HG03571 (cell line): Measurements from ENCODE around the gene RNF17.
"Not testable (repeated sequence)": the region's sequence is repeated elsewhere in the genome, so short reads cannot be mapped to it uniquely, and the experiment has no call there.

Experiments used
- ATAC-seq: cut with Tn5 transposase; IDR thresholded peaks from one replicate; pipeline ENCODE4 v1.9.1; 2021; ENCODE audit not compliant: unreplicated experiment

The RNF17 gene

DNA sequence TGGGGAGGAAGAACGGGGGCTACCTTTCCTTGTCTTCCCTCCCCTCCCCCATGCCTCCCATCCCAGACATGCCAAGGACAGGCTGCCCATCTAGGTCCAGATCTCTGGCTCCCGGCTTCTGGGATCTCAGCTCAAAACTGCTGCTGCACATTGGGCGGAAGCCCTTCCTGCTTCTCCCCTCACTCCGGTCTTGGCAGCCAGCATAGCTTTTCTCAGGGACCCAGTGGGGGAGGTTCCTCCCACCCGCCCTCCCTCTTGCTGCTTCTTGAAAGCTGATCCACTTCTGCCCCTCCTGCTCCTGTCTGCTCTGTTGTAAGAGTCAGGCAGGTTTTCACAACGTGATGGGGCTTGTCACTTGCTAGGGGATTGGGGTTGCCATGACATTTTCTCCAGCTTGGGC is 21.7 kb upstream of the RNF17 start:
- ATAC-seq = no peak

DNA sequence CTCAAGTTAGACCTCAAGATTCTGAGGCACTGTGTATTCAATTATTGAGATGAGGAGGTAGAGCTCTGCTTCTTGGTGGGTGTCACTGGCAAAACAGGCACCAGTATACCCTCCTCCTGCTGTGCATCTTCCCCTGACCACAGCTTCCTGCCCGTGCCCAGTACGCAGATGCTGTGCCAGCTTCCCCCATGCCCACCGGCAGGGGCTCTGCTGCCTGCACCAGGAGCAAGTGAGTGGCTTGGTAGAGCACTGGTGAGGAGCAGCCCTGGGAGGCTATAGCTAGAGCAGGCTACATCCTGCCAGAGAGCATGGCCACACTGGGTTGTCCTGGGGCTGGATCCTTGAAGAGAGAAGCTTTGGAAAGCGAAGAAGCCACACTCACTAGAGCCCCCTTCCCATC is 21.0 kb upstream of the RNF17 start:
- ATAC-seq = no peak

DNA sequence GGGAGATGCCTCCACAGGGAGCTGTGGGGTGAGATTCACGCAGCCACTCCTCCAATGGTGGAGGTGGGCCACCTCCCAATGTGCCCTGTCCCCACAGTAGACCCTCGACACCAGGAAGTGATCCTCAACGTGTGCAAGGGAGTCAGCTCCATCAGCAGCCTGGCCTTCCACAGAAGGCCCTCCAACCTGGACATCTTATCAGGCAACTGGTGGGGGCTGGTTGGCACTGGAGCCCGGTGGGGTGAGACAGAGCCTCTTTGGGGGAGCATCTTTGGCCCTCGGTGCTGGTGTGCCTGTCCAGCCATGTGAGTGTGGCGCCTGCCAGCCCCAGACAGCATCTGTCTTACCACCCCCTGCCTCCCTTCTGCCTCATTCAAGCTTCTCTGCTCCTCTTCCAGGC is 19.7 kb upstream of the RNF17 start:
- ATAC-seq = no peak

DNA sequence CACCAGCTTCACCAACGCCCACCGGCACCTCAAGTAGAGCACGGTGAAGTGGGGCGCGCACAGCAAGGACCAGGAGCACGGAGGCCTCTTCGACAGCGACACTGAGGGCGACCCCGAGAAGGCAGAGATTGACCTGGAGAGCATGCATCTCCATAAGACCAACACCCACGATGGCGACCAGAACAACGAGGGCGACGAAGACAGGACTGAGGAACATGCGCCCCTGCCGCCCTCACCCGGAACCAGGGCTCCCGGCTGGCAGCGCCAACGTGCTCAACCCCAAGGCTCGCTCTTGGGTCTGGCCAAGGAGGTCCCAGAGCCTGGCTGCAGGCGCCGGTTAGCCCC is 18.5 kb upstream of the RNF17 start:
- no peak for ATAC-seq

DNA sequence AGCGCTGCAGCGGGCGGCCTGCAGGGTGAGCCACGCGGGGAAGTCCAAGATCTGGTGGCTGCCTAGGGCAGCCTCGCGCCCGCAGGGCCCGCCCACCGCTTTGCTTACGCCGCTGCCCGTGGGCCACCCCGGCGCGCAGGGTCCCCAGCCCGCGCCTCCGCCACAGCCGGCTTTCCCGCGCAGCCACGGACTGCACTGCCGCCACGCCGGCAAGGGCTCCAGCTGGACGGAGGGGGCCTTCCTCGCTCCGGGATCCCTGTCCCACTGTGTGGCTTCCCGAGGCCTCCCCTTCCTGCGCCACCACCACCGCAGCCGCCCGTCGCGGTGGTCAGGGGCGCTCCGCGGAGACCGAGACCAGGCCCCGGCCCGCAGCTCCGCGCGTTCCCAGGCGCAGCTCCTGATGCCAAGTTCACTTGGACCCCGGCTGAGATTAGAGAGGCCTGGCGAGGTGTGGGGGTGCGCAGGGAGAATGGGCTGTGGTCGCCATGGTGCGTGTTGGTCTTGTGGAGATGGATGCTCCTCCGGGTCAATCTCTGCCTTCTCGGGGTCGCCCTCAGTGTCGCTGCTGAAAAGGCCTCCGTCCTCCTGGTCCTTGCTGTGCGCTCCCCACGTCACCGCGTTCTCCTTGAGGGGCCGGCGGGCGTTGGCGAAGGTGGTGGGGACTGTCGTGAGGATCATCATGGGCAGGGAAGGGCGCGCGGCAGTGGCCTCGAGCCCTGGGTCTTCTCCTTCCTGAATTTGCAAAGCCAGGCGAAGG is 17.9 kb upstream of the RNF17 start:
- ATAC-seq = no peak

DNA sequence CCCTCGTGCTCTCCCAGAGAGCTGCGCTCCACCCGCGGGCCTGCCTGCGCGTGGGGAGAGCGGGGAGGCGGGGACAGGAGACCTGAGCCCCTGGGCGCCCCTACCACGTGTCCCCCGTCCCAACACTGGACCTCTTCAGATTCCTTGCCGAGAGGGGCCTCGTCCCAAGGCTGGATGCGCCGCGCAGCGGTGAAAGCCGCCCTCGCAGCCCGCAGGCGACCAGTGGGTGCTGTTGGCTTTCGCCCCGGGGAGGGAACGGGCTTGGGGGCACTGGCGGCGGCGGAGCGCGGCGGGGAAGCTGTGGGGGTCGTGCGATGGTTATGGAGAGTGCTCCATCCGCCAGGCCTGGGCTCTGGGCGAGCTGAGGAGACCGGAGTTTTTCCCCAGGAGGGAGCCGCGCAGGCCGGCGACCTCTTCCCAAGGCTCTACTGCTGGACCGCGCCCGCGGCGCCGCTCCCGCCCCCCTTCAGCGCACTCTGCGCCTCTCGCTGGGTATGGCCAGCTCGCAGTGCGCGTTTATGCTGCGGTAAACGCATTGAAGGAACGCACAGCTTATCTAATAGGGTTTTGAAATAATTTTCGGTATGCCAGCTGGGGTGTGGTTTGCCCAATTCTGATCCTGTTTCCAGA is 17.2 kb upstream of the RNF17 start:
- no peak for ATAC-seq

DNA sequence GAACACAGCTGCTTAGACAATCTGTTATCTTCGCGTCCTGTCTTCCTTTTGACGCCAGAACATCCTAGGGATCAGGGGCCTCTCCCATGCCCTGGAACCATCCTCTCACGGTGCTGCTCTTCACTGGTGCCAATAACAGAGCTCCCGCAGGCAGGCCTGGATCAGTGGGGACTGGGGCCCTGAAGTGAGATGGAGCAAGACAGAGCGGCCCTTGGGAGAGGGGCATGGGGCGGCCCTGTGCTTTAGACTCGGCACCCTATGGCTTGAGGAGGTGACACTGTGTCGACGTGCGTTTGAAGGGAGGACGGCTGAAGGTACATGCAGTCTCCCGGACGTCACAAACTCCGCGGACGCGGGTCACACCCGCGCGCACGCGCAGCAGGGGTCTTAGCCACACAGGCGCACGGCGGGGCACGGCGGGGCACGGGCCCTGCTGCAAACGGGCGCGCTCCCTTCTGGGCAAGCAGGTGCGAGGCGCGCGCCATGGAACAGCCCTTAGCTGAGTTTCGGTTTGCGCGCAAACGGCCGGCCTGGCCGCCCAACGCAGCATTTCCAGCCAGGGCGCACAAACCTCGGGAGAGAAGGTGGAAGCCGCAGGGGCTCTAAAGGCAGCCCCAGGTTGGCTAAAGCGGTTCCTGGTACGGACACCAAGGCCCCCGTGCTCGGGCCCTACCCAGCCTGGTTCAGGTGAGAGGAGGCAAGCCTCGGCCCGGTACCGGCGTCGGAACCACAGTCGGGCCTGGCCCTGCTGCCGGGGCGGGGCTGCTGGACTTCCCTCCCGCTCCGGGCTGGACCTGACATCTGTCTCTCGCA is 16.5 kb upstream of the RNF17 start:
- no peak for ATAC-seq

DNA sequence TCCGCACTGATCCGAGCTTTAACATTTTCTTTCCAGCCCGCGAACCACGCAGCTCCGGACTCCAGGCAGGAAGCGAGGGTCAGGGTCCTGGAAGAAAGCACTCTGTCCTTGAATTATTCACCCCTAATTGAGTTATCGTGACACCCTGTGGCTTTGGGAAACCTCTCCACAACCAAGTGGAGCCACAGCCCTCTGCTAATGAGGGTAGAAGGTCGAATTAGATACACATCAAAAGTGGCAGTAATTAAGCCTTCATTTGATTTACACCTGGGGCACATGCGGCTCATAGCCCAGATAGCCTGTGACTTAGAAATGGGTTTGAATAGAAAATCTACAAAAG is 15.9 kb upstream of the RNF17 start:
- no peak for ATAC-seq

DNA sequence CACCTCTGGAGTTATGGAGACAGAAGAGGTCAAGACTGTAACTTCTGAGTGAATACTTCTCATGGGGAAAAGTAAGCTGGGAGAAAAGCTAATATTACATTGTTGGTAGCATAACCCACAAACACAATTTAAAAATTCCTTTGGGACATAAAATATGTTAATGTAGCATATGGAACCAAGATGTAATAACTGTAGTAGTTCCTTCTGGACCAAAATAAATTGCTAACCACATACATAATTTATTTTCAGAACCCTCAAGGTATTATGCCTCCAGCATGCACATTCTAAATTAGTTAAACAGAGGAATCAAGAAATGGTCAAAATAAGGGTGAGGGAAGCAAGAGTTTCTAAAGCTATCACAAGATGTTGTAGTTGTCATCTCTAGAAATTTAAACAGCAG is 4.8 kb upstream of the RNF17 start:
- ATAC-seq = no peak

DNA sequence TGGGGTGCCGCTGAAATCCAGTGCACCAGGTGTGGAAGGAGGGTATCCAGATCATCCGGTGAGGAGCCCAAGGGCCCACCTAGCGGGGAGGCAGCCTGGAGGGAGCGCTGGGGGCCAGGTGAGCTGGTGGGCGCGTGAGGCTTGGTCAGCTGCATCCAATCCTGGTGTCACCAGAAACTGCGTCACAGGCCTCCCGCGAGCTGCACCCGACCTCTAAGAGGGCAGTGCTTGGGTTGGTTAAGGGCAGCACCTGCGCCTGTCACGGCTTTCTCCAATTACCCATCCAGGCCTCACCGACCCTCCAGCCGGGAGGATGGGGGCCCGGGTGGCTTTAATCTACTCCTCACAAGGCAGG is 284 bp downstream of the RNF17 start:
- ATAC-seq = no peak

DNA sequence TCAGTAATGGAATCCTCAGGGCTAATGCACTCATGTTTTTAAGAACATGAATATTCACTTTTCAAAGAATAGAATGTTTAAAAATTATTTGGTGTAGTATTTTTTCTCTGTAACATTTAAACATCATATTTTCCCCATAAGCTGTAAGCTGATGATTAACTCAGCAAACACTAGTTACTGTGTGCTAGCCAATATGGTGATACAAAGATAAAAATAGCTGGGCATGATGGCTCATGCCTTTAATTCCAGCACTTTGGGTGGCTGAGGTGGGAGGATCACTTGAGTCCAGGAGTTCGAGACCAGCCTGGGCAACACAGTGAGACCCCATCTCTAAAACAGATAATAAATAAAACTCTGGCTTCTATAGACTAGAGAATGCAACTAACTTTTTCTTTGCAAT is 13.2 kb downstream of the RNF17 start:
- ATAC-seq = no peak

DNA sequence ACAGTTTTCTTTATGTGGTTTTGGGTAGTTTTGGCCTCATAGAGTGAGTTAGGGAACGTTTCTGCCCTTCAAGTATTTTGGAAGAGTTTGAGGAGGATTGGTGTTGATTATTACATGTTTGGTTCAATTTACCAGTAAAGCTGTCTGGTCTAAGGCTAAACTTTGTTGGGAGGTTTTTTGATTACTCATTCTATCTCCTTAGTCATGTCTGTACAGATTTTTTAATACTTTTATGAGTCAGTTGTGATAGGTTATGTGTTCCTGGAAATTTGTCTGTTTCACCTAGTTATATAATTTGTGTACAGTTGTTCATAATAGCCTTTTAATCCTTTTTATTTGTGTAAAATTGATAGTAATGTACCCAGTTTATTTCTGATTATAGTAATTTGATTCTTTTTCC is 20.4 kb downstream of the RNF17 start:
- no peak for ATAC-seq

DNA sequence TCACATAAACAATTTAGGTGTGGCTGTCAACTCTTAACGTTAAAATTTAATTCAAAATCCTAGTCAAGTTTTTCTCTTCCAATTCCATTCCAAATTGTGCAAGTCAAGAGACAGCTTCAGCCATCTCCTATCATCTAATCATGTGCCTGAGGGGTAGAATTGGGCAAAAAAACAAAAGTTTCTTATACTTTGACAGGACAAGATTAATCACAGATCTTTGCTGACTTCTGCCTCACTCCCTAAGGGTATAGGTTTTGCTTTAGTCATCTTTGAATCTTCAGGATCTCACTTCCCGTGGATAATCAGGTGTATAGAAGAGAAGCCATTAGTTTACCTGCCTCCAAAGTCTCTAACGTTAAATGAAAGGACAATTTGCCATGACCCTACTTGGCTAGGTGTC is 24.6 kb downstream of the RNF17 start:
- ATAC-seq = no peak

DNA sequence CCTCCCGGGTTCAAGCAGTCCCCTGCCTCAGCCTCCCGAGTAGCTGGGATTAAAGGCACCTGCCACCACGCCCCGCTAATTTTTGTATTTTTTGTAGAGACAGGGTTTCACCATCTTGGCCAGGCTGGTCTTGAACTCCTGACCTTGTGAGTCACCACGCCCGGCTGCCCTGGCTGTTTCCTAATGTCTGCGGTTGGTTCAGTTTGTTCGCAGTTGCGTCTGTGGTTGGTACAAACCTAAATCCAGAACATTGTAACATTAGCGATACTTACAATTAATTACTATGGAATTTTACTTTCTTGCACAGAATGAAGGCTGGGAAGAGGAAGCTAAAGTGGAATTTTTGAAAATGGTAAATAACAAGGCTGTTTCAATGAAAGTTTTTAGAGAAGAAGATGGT is 38.1 kb downstream of the RNF17 start:
- no peak for ATAC-seq

DNA sequence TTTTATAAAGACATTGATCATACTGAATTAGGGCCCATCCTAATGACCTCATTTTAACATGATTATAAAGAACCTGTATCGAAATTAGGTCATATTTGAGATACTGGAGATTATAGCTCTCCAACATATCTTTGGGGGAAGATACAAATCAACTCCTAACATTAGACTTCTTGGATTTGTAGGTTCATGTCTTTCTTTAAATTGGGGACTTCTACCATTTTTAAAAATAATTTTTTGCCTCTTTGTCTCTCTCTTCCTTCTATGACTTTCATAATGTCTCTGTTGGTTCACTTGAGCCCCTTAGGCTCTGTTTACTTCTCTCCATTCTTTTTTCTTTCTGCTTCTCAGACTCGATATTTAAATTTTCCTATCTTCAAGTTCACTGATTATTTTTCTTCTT is 57.2 kb downstream of the RNF17 start:
- no peak for ATAC-seq

DNA sequence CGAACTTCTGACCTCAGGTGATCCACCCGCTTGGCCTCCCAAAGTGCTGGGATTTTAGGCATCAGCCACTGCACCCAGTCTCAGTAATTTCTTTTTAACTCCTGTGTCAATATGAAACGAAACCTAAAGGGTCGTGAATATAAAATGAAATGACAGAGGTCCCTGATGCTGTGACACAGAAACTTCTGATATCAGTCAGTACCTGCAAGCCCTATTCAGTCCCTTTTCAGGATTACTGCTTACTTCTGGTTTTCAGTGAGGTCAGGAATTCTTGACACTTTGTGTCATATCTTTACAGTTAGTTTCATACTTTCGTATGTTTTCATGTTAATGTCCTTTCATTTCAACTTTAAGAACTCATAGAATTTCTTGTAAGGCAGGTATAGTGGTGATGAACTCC is 58.7 kb downstream of the RNF17 start:
- no peak for ATAC-seq

DNA sequence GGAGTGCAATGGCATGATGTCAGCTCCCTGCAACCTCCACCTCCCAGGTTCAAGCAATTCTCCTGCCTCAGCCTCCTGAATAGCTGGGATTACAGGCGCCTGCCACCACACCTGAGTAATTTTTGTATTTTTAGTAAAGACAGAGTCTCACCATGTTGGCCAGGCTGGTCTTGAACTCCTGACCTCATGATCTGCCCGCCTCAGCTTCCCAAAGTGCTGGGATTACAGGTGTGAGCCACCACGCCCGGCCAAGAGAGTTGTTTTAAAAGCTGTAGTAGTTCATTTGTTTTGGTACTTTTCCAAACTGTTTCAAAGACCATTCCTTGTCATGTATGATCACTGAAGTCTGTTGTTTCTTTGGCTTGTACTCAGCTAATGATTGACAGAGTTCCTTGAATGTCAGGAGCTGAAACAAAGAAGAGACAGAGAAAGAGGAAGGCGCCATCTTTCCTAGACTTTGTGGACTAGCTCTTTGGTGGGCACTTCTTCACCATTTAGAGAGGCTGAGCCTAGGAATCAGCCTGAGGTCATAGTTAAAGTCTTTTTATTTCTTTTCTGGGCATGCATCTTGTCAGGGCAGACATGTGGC is 59.2 kb downstream of the RNF17 start:
- not testable (repeated sequence) for ATAC-seq

DNA sequence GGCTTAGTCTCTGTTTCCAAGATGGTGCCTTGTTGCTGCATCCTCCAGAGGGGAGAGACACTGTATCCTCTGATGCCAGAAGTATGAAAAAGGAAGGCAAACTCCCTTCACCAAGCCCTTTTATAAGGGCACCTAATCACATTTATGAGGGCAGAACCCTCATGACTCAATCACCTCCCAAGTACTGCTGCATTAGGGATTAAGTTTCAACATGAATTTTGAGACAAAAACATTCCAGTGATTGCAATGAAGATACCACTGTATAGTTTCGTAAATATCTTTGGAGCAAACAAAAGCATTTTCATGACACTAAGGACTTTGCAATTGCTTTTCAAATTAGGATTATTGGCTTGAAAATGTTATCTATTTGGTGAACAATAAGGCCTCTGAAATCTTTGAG is 63.8 kb downstream of the RNF17 start:
- ATAC-seq = no peak

DNA sequence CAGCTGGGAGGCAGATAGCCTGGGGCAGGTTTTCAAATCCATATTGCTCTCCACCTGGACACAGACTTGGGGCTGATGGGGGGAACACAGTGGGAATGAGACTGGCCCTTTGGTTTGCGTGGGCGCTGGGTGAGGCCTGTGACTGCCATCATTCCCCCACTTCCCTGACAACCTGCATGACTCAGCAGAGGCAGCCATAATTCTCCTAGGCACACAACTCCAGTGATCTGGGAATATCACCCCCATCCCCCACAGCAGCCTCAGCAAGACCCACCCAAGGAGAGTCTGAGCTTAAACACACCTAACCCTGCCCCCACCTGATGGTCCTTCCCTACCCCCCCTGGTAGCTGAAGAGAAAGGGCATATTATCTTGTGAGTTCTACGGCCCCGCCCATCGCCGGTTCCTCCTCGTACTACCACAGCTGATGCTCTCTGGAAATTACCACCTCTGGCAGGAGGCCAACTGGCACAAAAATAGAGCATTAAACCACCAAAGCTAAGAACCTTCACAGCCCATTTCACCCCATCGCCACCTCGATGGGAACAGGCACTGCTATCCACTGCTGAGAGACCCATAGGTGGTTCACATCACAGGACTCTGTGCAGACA is 71.0 kb downstream of the RNF17 start:
- ATAC-seq = no peak

DNA sequence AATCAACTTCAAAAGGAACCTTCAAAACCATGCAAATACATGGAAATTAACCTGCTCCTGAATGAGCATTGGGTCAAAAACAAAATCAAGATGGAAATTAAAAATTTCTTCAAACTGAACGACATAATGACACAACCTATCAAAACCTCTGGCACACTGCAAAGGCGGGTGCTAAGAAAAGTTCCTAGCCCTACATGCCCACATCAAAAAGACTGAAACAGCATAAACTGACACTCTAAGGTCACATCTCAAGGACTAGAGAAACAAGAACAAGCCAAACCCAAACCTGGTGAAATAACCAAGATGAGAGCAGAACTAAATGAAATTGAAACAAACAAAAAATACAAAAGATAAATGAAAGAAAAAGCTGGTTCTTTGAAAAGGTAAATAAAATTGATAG is 73.6 kb downstream of the RNF17 start:
- ATAC-seq = not testable (repeated sequence)

DNA sequence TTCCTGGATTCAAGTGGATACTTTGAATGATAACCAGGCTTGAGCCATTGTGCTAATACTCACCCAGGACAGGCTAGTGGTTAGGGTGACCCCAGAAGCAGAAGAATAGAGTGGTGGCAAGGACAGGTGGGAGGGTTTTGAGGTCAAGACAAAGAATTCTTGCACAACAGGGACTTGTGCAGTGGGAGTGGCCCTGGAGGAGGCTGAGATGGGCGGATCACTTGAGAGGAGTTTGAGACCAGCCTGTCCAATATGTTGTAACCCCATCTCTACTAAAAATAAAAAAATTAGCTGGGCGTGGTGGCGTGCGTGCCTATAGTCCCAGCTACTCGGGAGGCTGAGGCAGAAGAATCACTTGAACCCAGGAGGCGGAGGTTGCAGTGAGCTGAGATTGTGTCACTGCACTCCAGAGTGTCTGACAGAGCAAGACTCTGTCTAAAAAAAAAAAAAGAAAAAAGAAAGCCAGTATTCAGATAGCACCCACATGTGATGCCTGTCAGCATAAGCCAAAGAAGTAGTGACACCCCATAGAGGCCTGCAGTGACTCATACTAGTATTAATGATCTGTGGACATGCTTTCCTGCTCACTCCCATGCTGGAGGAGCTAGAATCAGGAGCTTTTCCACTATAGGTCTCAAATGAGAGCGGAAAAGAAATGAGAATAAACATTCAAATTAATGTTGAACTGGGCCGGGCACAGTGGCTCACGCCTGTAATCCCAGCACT is 78.7 kb downstream of the RNF17 start:
- ATAC-seq = no peak
